ENCODE measurements around the gene GNA12.
A peak's percentile ranks its signal among the peaks of the same experiment; 100 is the strongest.
"Not testable (repeated sequence)": the region's sequence is repeated elsewhere in the genome, so short reads cannot be mapped to it uniquely, and the experiment has no call there.

Gene GNA12

GRCh38 chr7:2698581-2699288, 145.4 kb downstream of the GNA12 start:
- DNase-seq (ENCODE audit: insufficient read length, low spot score), result peak; percentile 94
- TF ChIP-seq POLR2AphosphoS5 (IDR thresholded peaks at IDR 0.05; ENCODE audit: low read depth, low read length), result no peak
- peak; percentile 68; the same call in 1 of the 2 replicates for TF ChIP-seq POU2F2 (IDR thresholded peaks at IDR 0.05; ENCODE audit: low read depth, low read length)
- TF ChIP-seq PAX5 (IDR thresholded peaks at IDR 0.05; ENCODE audit: insufficient read depth, low read length, severe bottlenecking), result peak; percentile 1
- FAIRE-seq, result peak; percentile 100

GRCh38 chr7:2694122-2694436, 150.0 kb downstream of the GNA12 start:
- DNase-seq (ENCODE audit: insufficient read length, low spot score), result not testable (repeated sequence)
- FAIRE-seq, result peak; percentile 43

GRCh38 chr7:2693420-2694121, 150.5 kb downstream of the GNA12 start:
- DNase-seq (ENCODE audit: insufficient read length, low spot score); FAIRE-seq: not testable (repeated sequence)

GRCh38 chr7:2692543-2692942, 151.6 kb downstream of the GNA12 start:
- TF ChIP-seq SPI1 (IDR thresholded peaks at IDR 0.05; ENCODE audit: low read depth, low read length), result no peak
- TF ChIP-seq POLR2AphosphoS5 (IDR thresholded peaks at IDR 0.05; ENCODE audit: low read depth, low read length), result no peak
- TF ChIP-seq POLR2A (IDR thresholded peaks at IDR 0.05; ENCODE audit: low read depth, low read length), result no peak
- TF ChIP-seq POU2F2 (IDR thresholded peaks at IDR 0.05; ENCODE audit: low read depth, low read length), result no peak
- TF ChIP-seq PAX5 (IDR thresholded peaks at IDR 0.05; ENCODE audit: insufficient read depth, low read length, severe bottlenecking), result no peak
- no peak for TF ChIP-seq TAF1 (IDR thresholded peaks at IDR 0.05; ENCODE audit: low read depth, low read length)
- FAIRE-seq (no peak), DNase-seq (ENCODE audit: insufficient read length, low spot score) (no peak)

- FAIRE-seq; DNase-seq (ENCODE audit: insufficient read length, low spot score): not testable (repeated sequence)
Measured at GRCh38 chr7:2691932-2692439, 152.1 kb downstream of the GNA12 start.

GRCh38 chr7:2691011-2691707, 152.9 kb downstream of the GNA12 start:
- no peak for FAIRE-seq
- TF ChIP-seq SPI1 (IDR thresholded peaks at IDR 0.05; ENCODE audit: low read depth, low read length), result no peak
- TF ChIP-seq TAF1 (IDR thresholded peaks at IDR 0.05; ENCODE audit: low read depth, low read length), result no peak
- TF ChIP-seq PAX5 (IDR thresholded peaks at IDR 0.05; ENCODE audit: insufficient read depth, low read length, severe bottlenecking), result no peak
- TF ChIP-seq POLR2A (IDR thresholded peaks at IDR 0.05; ENCODE audit: low read depth, low read length), result no peak
- no peak for TF ChIP-seq POU2F2 (IDR thresholded peaks at IDR 0.05; ENCODE audit: low read depth, low read length)
- no peak for TF ChIP-seq POLR2AphosphoS5 (IDR thresholded peaks at IDR 0.05; ENCODE audit: low read depth, low read length)
- no peak for DNase-seq (ENCODE audit: insufficient read length, low spot score)

- FAIRE-seq, result no peak
Measured at GRCh38 chr7:2689951-2690705, 154.0 kb downstream of the GNA12 start.

GRCh38 chr7:2689343-2689847, 154.7 kb downstream of the GNA12 start:
- DNase-seq (ENCODE audit: insufficient read length, low spot score), result no peak
- no peak for TF ChIP-seq TAF1 (IDR thresholded peaks at IDR 0.05; ENCODE audit: low read depth, low read length)
- FAIRE-seq, result no peak

More at GRCh38 chr7:2689951-2690705, 154.0 kb downstream of the GNA12 start:
- DNase-seq (ENCODE audit: insufficient read length, low spot score), result no peak
- TF ChIP-seq PAX5 (IDR thresholded peaks at IDR 0.05; ENCODE audit: insufficient read depth, low read length, severe bottlenecking) (no peak), TAF1 (IDR thresholded peaks at IDR 0.05; ENCODE audit: low read depth, low read length) (no peak), POLR2A (IDR thresholded peaks at IDR 0.05; ENCODE audit: low read depth, low read length) (no peak), POLR2AphosphoS5 (IDR thresholded peaks at IDR 0.05; ENCODE audit: low read depth, low read length) (no peak), POU2F2 (IDR thresholded peaks at IDR 0.05; ENCODE audit: low read depth, low read length) (no peak), SPI1 (IDR thresholded peaks at IDR 0.05; ENCODE audit: low read depth, low read length) (no peak)

- peak; percentile 95 for FAIRE-seq
- peak; percentile 73 for DNase-seq (ENCODE audit: insufficient read length, low spot score)
Measured at GRCh38 chr7:2688409-2689342, 155.4 kb downstream of the GNA12 start.

More at GRCh38 chr7:2688409-2689342, 155.4 kb downstream of the GNA12 start:
- TF ChIP-seq SPI1 (IDR thresholded peaks at IDR 0.05; ENCODE audit: low read depth, low read length), result no peak
- no peak for TF ChIP-seq POLR2A (IDR thresholded peaks at IDR 0.05; ENCODE audit: low read depth, low read length)
- TF ChIP-seq TAF1 (IDR thresholded peaks at IDR 0.05; ENCODE audit: low read depth, low read length), result no peak
- TF ChIP-seq POU2F2 (IDR thresholded peaks at IDR 0.05; ENCODE audit: low read depth, low read length), result peak; percentile 43; the same call in 1 of the 2 replicates
- 0 out of 2 replicates have a peak, but pooled peaks have one; percentile 18 for TF ChIP-seq POLR2AphosphoS5 (IDR thresholded peaks at IDR 0.05; ENCODE audit: low read depth, low read length)
- TF ChIP-seq PAX5 (IDR thresholded peaks at IDR 0.05; ENCODE audit: insufficient read depth, low read length, severe bottlenecking), result no peak

Data from GM12891 (cell line).